Effector memory CD4-positive, alpha-beta T cell (primary cell): ENCODE measurements around the gene PPEF1.
"Not testable (repeated sequence)": the region's sequence is repeated elsewhere in the genome, so short reads cannot be mapped to it uniquely, and the experiment has no call there.

Experiments
- DNase-seq, 3 donors: peaks; one replicate each; pipeline ENCODE4 v3.0.0-alpha.2; 2020
- H3K27ac ChIP-seq: 2 replicates; pipeline ENCODE4 v1.7.0; 2013; ENCODE audit warnings: mild to moderate bottlenecking, low read length, moderate library complexity; ENCODE audit not compliant: insufficient read depth, poor library complexity, severe bottlenecking
- H3K27me3 ChIP-seq: replicated peaks from 2 replicates; pipeline ENCODE4 v1.7.0; 2013; ENCODE audit warnings: mild to moderate bottlenecking, low read length; ENCODE audit not compliant: insufficient read depth, control insufficient read depth, poor library complexity, severe bottlenecking
- H3K36me3 ChIP-seq: 2 replicates; pipeline ENCODE4 v1.7.0; 2013; ENCODE audit warnings: mild to moderate bottlenecking, low read length, moderate library complexity; ENCODE audit not compliant: control insufficient read depth, insufficient read depth
- H3K4me1 ChIP-seq: 2 replicates; pipeline ENCODE4 v1.7.0; 2013; ENCODE audit warnings: low read length, mild to moderate bottlenecking; ENCODE audit not compliant: control insufficient read depth, insufficient read depth, poor library complexity, severe bottlenecking
- H3K4me3 ChIP-seq: 2 replicates; pipeline ENCODE4 v1.7.0; 2013; ENCODE audit warnings: low read length, low read depth, mild to moderate bottlenecking; ENCODE audit not compliant: insufficient read depth, poor library complexity, severe bottlenecking
- H3K9me3 ChIP-seq: 2 replicates; pipeline ENCODE4 v1.7.0; 2013; ENCODE audit warnings: mild to moderate bottlenecking, low read length, moderate library complexity; ENCODE audit not compliant: control insufficient read depth

PPEF1 gene

DNA sequence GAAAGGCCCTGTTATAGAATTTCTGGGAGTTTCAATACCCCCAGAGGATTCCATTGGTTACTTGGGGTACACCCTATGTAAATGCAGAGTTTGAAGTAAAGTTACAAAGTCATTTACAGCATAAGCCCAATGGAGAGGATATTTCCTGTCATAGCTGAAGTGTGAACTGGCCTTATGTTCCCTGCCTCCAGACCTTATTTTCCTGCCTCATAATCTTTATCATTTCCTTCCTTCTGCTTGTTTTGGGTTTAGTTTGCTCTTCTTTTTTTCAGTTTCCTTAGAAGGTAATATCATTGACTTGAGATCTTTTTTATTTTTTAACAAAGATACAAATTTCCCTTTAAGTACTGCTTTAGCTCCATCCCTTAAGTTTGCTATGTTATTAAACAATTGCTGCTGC is 85.4 kb downstream of the PPEF1 start:
- Histone ChIP-seq H3K27ac (no peak overlapping the region), H3K27me3 (no peaks in the 10 kb centered on the region), H3K4me3 (no peak overlapping the region), H3K4me1 (no peaks in the 10 kb centered on the region), H3K9me3 (no peaks in the 10 kb centered on the region), H3K36me3 (no peaks in the 10 kb centered on the region)
- no peak for DNase-seq

DNA sequence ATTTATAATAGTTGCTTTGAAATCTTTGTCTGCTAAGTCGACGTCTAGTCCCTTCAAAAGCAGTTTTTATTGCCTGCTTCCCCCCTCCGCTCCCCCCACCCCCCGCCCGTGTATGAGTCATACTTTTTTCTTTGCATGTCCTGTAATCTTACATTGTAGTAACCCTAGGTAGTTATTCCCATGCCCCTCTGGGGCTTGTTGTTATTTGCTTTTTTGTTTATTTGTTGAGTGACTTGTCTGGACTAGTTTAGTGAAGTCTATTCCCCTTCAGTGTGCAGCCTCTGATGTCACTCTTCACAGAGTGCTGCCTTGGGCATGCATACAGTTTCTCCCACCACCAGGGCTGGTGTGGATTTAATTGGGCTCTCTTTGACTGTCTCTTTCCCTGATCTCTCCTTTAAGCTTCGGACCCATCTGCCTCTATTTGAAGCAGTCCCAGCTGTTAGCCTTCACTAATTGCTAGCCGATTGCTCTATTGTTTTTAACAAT is 86.2 kb downstream of the PPEF1 start:
- Histone ChIP-seq H3K27me3 (no peaks in the 10 kb centered on the region), H3K4me3 (no peak overlapping the region), H3K4me1 (no peaks in the 10 kb centered on the region), H3K36me3 (no peaks in the 10 kb centered on the region), H3K9me3 (no peaks in the 10 kb centered on the region), H3K27ac (no peak overlapping the region)
- no peak for DNase-seq

DNA sequence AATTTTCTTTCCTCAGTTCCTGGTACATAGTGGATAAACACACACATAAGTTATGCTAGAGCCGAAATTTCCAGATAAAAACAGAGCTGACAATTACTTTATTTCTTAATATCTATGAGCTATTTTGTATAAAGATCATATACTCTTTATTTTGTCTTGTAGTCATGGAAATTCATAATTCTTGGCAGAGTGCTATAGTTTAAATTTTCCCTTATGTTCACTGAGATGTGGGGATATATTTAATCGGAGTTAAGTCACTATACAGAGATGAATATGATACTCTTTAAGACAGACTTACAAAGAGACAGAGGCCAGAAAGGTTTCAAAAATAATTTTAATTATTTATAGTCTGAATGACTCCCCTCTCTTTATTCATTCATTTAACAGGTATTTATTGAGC is 89.7 kb downstream of the PPEF1 start:
- Histone ChIP-seq H3K4me3 (no peak overlapping the region), H3K27ac (no peak overlapping the region), H3K27me3 (no peaks in the 10 kb centered on the region), H3K9me3 (no peaks in the 10 kb centered on the region), H3K4me1 (no peaks in the 10 kb centered on the region), H3K36me3 (no peaks in the 10 kb centered on the region)
- DNase-seq = no peak

DNA sequence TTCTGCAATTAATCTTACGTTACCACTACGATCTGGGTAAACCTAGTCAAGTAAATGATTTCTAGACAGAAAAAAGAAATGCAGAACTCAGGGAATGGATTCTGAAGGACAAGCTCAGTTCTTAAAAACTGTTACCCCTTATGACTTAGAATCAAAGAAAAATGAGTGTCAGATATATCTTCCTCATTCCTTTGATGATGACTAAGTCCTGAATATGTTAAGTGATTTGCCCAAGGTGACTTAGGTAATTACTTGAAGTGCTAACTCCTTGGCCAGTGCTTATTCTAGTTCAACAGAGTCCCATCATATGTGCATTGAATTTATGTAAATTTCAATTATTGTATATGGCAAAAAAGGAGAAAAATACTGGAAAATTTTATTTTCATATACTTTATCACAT is 92.5 kb downstream of the PPEF1 start:
- no peak for DNase-seq
- Histone ChIP-seq H3K36me3 (no peaks in the 10 kb centered on the region), H3K9me3 (no peaks in the 10 kb centered on the region), H3K4me1 (no peaks in the 10 kb centered on the region), H3K27me3 (no peaks in the 10 kb centered on the region), H3K27ac (no peak overlapping the region), H3K4me3 (no peak overlapping the region)

DNA sequence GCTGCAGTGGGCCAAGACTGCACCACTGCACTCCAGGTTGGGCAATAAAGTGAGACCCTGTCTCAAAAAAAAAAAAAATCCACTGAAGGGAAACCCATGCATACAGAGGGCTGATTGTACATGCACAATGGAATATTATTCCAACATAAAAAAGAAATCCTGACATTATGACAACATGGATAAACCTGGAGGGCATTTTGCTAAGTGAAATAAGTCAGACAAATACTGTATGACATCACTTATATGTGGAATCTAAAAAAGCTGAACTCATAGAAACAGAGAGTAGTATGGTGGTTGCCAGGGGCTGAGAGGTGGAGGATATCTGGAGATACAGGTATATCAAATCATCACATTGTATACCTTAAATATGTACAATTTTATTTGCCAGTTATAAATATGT is 102.2 kb downstream of the PPEF1 start:
- DNase-seq = no peak
- H3K27me3 ChIP-seq = no peaks in the 10 kb centered on the region
- H3K36me3 ChIP-seq = no peaks in the 10 kb centered on the region
- no peak overlapping the region for H3K4me3 ChIP-seq
- H3K27ac ChIP-seq = no peak overlapping the region
- no peaks in the 10 kb centered on the region for H3K4me1 ChIP-seq
- H3K9me3 ChIP-seq = no peaks in the 10 kb centered on the region

DNA sequence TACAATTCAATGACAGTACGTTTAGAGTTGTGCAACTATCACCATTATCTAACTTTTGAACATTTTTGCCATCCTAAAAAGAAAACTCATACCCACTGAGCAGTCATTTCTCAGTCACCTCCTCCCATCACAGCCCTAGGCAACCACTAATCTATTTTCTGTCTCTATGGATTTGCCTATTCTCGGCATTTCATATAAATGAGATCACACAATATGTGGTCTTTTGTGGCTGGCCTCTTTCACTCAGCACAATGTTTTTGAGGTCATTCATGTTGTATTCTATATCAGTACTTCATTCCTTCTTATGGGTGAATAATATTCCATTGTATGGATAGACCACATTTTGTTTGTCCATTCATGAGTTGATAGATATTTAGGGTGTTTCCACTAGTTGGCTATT is 103.0 kb downstream of the PPEF1 start:
- Histone ChIP-seq H3K27ac (no peak overlapping the region), H3K9me3 (no peaks in the 10 kb centered on the region), H3K27me3 (no peaks in the 10 kb centered on the region), H3K4me1 (no peaks in the 10 kb centered on the region), H3K4me3 (no peak overlapping the region), H3K36me3 (no peaks in the 10 kb centered on the region)
- no peak for DNase-seq

DNA sequence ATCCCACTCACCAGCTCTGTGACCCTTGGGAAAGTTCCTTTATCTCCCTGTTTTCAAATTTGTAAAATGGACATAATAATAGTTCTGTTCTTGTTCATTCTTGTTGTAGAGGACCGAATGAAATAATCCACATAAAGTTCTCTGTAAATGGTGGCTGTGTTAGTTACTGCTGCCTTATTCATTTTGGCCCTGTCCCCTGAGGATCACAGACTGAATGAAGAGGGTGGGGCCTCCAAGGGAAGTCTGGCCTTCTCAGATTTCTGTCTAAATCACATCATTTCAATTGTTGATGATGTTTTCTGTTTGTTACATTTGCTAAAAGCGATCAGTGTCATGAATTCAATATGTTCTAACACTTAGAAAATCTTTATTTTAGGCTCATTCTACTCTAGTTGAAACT is 117.9 kb downstream of the PPEF1 start:
- no peaks in the 10 kb centered on the region for H3K9me3 ChIP-seq
- no peak overlapping the region for H3K27ac ChIP-seq

DNA sequence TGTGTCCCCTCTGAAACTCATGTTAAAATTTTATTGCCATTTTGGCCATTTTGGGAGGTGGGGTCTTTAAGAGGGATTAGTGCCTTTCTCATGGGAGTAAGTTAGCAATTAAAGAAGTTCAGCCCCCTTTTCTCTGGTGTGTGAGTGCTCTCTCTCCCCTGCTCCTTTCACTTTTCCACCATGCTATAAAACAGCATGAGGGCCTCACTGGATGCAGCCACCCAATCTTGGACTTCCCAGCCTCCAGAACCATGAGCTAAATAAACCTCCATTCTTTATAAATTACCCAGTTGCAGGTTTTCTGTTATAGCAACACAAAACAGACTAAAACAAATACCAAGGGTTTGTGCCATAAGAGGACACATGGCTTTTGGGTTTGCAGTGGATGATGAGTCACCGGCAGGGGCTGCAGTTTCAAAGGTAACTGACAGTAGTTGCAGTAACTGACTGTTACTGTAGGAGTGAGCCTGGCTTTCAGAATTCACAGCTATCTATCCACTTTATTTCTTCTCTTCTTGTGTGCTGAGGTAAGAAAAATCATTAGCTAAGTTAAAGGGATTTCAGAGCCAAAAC is 121.5 kb downstream of the PPEF1 start:
- H3K27me3 ChIP-seq = no peaks in the 10 kb centered on the region

More for the DNA sequence above, 117.9 kb downstream of the PPEF1 start:
- Histone ChIP-seq H3K36me3 (no peaks in the 10 kb centered on the region), H3K4me3 (no peak overlapping the region), H3K4me1 (no peaks in the 10 kb centered on the region), H3K27me3 (no peaks in the 10 kb centered on the region)
- DNase-seq = no peak

DNA sequence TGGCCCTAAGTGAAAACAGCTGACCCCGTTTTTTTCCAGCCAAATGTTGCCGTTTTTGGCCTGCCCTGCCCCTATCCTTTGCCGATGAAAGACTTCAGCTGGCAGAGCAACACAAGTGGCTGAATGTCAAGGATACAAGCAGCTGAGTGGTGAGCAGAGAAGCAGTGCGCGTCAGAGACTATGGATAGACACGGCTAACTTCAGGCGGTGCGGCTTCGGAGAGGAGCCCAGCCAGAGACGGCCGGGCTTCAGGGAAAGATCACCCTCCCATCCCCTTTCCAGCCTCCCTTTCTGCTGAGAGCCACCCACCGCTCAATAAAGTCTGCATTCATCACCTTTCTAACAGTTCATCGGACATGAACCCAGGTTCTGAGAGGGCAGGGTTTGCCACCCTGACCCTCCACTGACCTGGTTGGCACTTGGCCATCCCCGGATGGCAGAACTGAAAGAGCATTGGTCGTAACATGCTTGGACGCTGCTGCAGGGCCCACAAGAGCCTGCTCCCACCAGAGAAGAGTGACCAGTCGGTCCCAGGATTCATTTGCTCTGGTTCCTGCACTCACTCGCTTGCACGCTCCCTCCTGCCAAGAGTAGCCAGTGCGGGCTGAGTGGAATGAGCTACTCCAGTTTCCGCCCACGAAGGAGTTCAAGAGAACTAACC is 125.8 kb downstream of the PPEF1 start:
- no peaks in the 10 kb centered on the region for H3K4me1 ChIP-seq
- no peaks in the 10 kb centered on the region for H3K36me3 ChIP-seq
- no peaks in the 10 kb centered on the region for H3K9me3 ChIP-seq
- H3K4me3 ChIP-seq = no peak overlapping the region
- no peak overlapping the region for H3K27ac ChIP-seq
- H3K27me3 ChIP-seq = no peaks in the 10 kb centered on the region
- DNase-seq = no peak

More for the DNA sequence above, 121.5 kb downstream of the PPEF1 start:
- Histone ChIP-seq H3K27ac (no peak overlapping the region), H3K36me3 (no peaks in the 10 kb centered on the region), H3K9me3 (no peaks in the 10 kb centered on the region), H3K4me3 (no peak overlapping the region), H3K4me1 (no peaks in the 10 kb centered on the region)
- DNase-seq = no peak

DNA sequence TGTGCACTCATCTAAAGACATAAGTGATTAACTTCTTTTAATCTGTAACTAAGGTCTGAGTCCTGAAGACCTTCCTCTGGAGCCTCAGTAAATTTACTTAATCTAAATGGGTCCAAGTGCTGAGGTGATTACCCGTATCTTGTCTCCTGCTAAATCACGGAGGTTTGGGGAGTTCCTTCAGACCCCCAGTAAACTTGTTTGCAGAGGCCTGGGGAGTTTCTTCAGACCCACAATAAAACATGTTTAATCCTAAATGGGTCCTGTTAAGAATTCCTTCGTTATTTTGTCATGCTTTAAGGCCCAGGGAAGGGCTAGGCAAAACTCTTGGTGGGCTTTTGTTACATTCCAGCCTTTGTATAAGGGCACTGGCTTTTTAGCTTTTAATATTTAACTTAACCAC is 140.5 kb downstream of the PPEF1 start:
- H3K27ac ChIP-seq, H3K27me3 ChIP-seq, H3K4me3 ChIP-seq, DNase-seq, H3K36me3 ChIP-seq, H3K9me3 ChIP-seq, H3K4me1 ChIP-seq: not testable (repeated sequence)
